Thoracic aorta (tissue), 2 donors: ENCODE results near the gene EFEMP1. TPM values are rescaled to one million over a fixed set of nuclear protein-coding genes. Genes with fewer than 3 reads are reported as not detected.

Experiments
- ATAC-seq: fragments of 150-250 bp; one replicate; pipeline ENCODE4 v1.8.0; 2017; ENCODE audit warnings: low read depth; ENCODE audit not compliant: insufficient number of reproducible peaks, low FRiP score
- DNase-seq: peaks from one replicate; pipeline ENCODE4 v3.0.0-alpha.2; 2020; ENCODE audit warnings: low spot score
- H3K27ac ChIP-seq, 2 donors: fragments of 200-600 bp; sonication (generic); 1 replicate in 1 of 2; 2 replicates in 1 of 2; pipeline ENCODE4 v1.5.1; 2016; ENCODE audit warnings: mild to moderate bottlenecking in 2 of 2, moderate library complexity in 2 of 2
- H3K27me3 ChIP-seq: fragments of 200-600 bp; sonication (generic); replicated peaks from 2 replicates; pipeline ENCODE4 v1.6.0; 2016; ENCODE audit warnings: mild to moderate bottlenecking; ENCODE audit not compliant: insufficient read depth
- H3K36me3 ChIP-seq: fragments of 200-600 bp; sonication (generic); one replicate; pipeline ENCODE4 v1.5.1; 2016
- H3K4me1 ChIP-seq, 2 donors: fragments of 200-600 bp; sonication (generic); 1 replicate in 1 of 2; 2 replicates in 1 of 2; pipeline versions ENCODE4 v1.5.1 to v1.6.0; 2016; ENCODE audit warnings: low read depth in 2 of 2, mild to moderate bottlenecking in 1 of 2; ENCODE audit not compliant: control insufficient read depth in 1 of 2
- H3K4me3 ChIP-seq: fragments of 200-600 bp; sonication (generic); 2 replicates; pipeline ENCODE4 v1.5.1; 2016; ENCODE audit warnings: mild to moderate bottlenecking
- H3K9me3 ChIP-seq: fragments of 200-600 bp; sonication (generic); 2 replicates; pipeline ENCODE4 v1.5.1; 2016
- CTCF ChIP-seq: fragments of 200-600 bp; sonication (generic); IDR thresholded peaks from one replicate; pipeline ENCODE4 v1.5.1; 2019; ENCODE audit warnings: antibody characterized with exemption
- total RNA-seq, 2 donors: library from RNA; depleted of rRNA; stranded (reverse); fragments of >200 nt; gene quantifications; one replicate each; pipeline versions ENCODE4 v1.1.0 to v1.2.3, GENCODE V29; 2016

Gene EFEMP1
- total RNA-seq, 2 donors from 2014 or later: 1,782 to 2,754 TPM

GRCh38 chr2:55883357-55883756 lies 40.2 kb downstream of the EFEMP1 start:
- H3K4me1 ChIP-seq: peaks cover 58 to 82% of the 10 kb centered on the region in 2 donors
- DNase-seq (no peak), ATAC-seq (no peak)
- H3K4me3 ChIP-seq: no peak overlapping the region
- H3K27me3 ChIP-seq: no peaks in the 10 kb centered on the region
- H3K27ac ChIP-seq: peak overlapping the region; percentile 95 to 96
- H3K9me3 ChIP-seq: no peaks in the 10 kb centered on the region
- no peak for TF ChIP-seq CTCF
- H3K36me3 ChIP-seq: peaks cover 12% of the 10 kb centered on the region

GRCh38 chr2:55882954-55883353 lies 40.6 kb downstream of the EFEMP1 start:
- Histone ChIP-seq H3K27me3 (no peaks in the 10 kb centered on the region), H3K27ac (peak overlapping the region in 1 of 2 donors; percentile 95), H3K4me1 (peaks cover 55 to 78% of the 10 kb centered on the region in 2 donors), H3K4me3 (no peak overlapping the region), H3K9me3 (no peaks in the 10 kb centered on the region), H3K36me3 (peaks cover 12% of the 10 kb centered on the region)
- no peak for ATAC-seq
- no peak for DNase-seq
- TF ChIP-seq CTCF: no peak

GRCh38 chr2:55880416-55881143 lies 43.0 kb downstream of the EFEMP1 start:
- Histone ChIP-seq H3K36me3 (peaks cover 12% of the 10 kb centered on the region), H3K27me3 (no peaks in the 10 kb centered on the region), H3K4me1 (peaks cover 52 to 76% of the 10 kb centered on the region in 2 donors), H3K27ac (peak overlapping the region; percentile 12 to 49), H3K9me3 (no peaks in the 10 kb centered on the region), H3K4me3 (no peak overlapping the region)
- no peak for TF ChIP-seq CTCF
- DNase-seq: no peak
- ATAC-seq: no peak

- no peak for DNase-seq
- Histone ChIP-seq H3K27ac (peak overlapping the region; percentile 12 to 49), H3K36me3 (peaks cover 12% of the 10 kb centered on the region), H3K4me3 (no peak overlapping the region), H3K4me1 (peaks cover 47 to 75% of the 10 kb centered on the region in 2 donors), H3K27me3 (no peaks in the 10 kb centered on the region), H3K9me3 (no peaks in the 10 kb centered on the region)
- TF ChIP-seq CTCF: no peak
- ATAC-seq: no peak
These were observed 43.6 kb downstream of the EFEMP1 start for GRCh38 chr2:55879976-55880375.

- Histone ChIP-seq H3K9me3 (no peaks in the 10 kb centered on the region), H3K4me1 (peaks cover 25 to 51% of the 10 kb centered on the region in 2 donors), H3K36me3 (peaks cover 18% of the 10 kb centered on the region), H3K4me3 (no peak overlapping the region), H3K27me3 (no peaks in the 10 kb centered on the region), H3K27ac (peak overlapping the region in 1 of 2 donors; percentile 62)
- no peak for TF ChIP-seq CTCF
- DNase-seq: no peak
- ATAC-seq: peak; percentile 51
These were observed 46.5 kb downstream of the EFEMP1 start for GRCh38 chr2:55877087-55877436.
